ENCODE results near the gene KCNIP1. TPM values are rescaled to one million over a fixed set of nuclear protein-coding genes. Genes with fewer than 3 reads are reported as not detected.

KCNIP1 gene
- total RNA-seq, 3 donors from 2014 or later (not counting 1 experiment from before 2014, with no cell fraction given): not detected

DNA sequence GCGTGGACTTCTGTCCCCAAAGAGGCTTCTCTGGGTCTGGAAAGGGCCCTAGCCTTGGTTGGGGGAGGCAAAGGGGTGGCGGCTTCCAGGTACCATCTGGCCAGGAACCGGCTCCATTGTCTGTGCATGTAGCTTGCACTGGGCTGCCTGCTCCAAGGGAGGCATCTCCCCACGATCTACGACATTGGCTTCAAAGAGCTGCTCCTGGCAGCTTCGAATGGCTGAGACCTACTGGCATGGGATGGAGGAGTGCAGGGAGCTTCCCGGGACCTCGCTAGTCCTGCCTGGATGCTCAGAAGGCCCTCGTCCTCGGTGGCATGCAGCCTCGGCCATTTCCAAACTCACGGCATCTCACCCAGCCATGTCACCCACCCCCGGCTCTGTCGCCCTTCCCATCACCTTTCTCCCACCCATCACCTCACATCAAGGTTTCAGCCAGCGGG is 137.8 kb downstream of the KCNIP1 start:
- H3K4me1 Mint-ChIP-seq: peaks cover 0 to 6% of the 10 kb centered on the region in 2 donors
- intact Hi-C loops (cut with micrococcal nuclease): no loop called here
- WGBS (ENCODE audit: insufficient coverage): 84% methylated on average over 14 of the region's 15 CpGs
- Histone ChIP-seq H3K27ac (ENCODE audit: low read length) (no peak overlapping the region), H3K36me3 (ENCODE audit: control insufficient read depth, insufficient read depth, low read length) (no peaks in the 10 kb centered on the region), H3K9me3 (ENCODE audit: control insufficient read depth, insufficient read depth, low read length) (no peaks in the 10 kb centered on the region), H3K4me1 (ENCODE audit: control insufficient read depth, insufficient read depth, low read length) (no peaks in the 10 kb centered on the region), H3K27me3 (ENCODE audit: control insufficient read depth, insufficient read depth, low read length) (no peaks in the 10 kb centered on the region), H3K4me3 (ENCODE audit: low read length) (no peak overlapping the region)
- TF ChIP-seq CTCF (IDR thresholded peaks at IDR 0.05): no peak
- DNase-seq: no peak
- H3K36me3 Mint-ChIP-seq: no peaks in the 10 kb centered on the region
- H3K27me3 Mint-ChIP-seq (ENCODE audit: low read depth in 2 of 2): peaks cover 16 to 27% of the 10 kb centered on the region in 2 donors
- no peak overlapping the region for H3K27ac Mint-ChIP-seq
- no peak for ATAC-seq
- H3K9me3 Mint-ChIP-seq: no peaks in the 10 kb centered on the region
- H3K4me3 Mint-ChIP-seq: no peak overlapping the region

- intact Hi-C loops (cut with micrococcal nuclease): no loop called here
- Mint-ChIP-seq H3K4me1 (peaks cover 0 to 6% of the 10 kb centered on the region in 2 donors), H3K4me3 (no peak overlapping the region), H3K27me3 (ENCODE audit: low read depth in 2 of 2) (peaks cover 18 to 33% of the 10 kb centered on the region in 2 donors), H3K9me3 (no peaks in the 10 kb centered on the region), H3K36me3 (no peaks in the 10 kb centered on the region), H3K27ac (no peak overlapping the region)
- Histone ChIP-seq H3K27ac (ENCODE audit: low read length) (no peak overlapping the region), H3K9me3 (ENCODE audit: control insufficient read depth, insufficient read depth, low read length) (no peaks in the 10 kb centered on the region), H3K36me3 (ENCODE audit: control insufficient read depth, insufficient read depth, low read length) (no peaks in the 10 kb centered on the region), H3K4me1 (ENCODE audit: control insufficient read depth, insufficient read depth, low read length) (no peaks in the 10 kb centered on the region), H3K27me3 (ENCODE audit: control insufficient read depth, insufficient read depth, low read length) (no peaks in the 10 kb centered on the region), H3K4me3 (ENCODE audit: low read length) (no peak overlapping the region)
- WGBS (ENCODE audit: insufficient coverage): 85% methylated on average over 18 of the region's 18 CpGs
- ATAC-seq (no peak), DNase-seq (no peak)
- TF ChIP-seq CTCF (IDR thresholded peaks at IDR 0.05): no peak
Measured at GRCh38 chr5:170642066-170642735, 138.4 kb downstream of the KCNIP1 start.

- Mint-ChIP-seq H3K9me3 (no peaks in the 10 kb centered on the region), H3K4me3 (no peak overlapping the region), H3K36me3 (no peaks in the 10 kb centered on the region), H3K27me3 (ENCODE audit: low read depth in 2 of 2) (peaks cover 13 to 38% of the 10 kb centered on the region in 2 donors), H3K4me1 (peaks cover 0 to 6% of the 10 kb centered on the region in 2 donors), H3K27ac (no peak overlapping the region)
- no peaks in the 10 kb centered on the region for H3K9me3 ChIP-seq (ENCODE audit: control insufficient read depth, insufficient read depth, low read length)
- DNase-seq (no peak), ATAC-seq (no peak)
- intact Hi-C loops (cut with micrococcal nuclease): no loop called here
- 4% methylated on average over 2 of the region's 3 CpGs for WGBS (ENCODE audit: insufficient coverage)
- no peaks in the 10 kb centered on the region for H3K4me1 ChIP-seq (ENCODE audit: control insufficient read depth, insufficient read depth, low read length)
- no peaks in the 10 kb centered on the region for H3K27me3 ChIP-seq (ENCODE audit: control insufficient read depth, insufficient read depth, low read length)
- H3K4me3 ChIP-seq (ENCODE audit: low read length): no peak overlapping the region
- TF ChIP-seq CTCF (IDR thresholded peaks at IDR 0.05): no peak
- no peak overlapping the region for H3K27ac ChIP-seq (ENCODE audit: low read length)
- no peaks in the 10 kb centered on the region for H3K36me3 ChIP-seq (ENCODE audit: control insufficient read depth, insufficient read depth, low read length)
Measured at GRCh38 chr5:170642776-170643436, 139.1 kb downstream of the KCNIP1 start.

Data from natural killer cell (primary cell).